GM12801 (cell line): ENCODE results near the gene CASQ2.

Experiments used
- CTCF ChIP-seq: IDR thresholded peaks from one replicate; pipeline ENCODE4 v1.5.1; 2011; ENCODE audit warnings: control low read depth; ENCODE audit not compliant: insufficient read length; ENCODE audit errors: extremely low read depth

The CASQ2 gene

GRCh38 chr1:115809076-115809475, 40.6 kb upstream of the CASQ2 start:
- no peak for TF ChIP-seq CTCF

- no peak for TF ChIP-seq CTCF
These were observed 39.2 kb upstream of the CASQ2 start for GRCh38 chr1:115807723-115808122.

GRCh38 chr1:115805597-115805996, 37.1 kb upstream of the CASQ2 start:
- no peak for TF ChIP-seq CTCF

GRCh38 chr1:115802416-115802815, 33.9 kb upstream of the CASQ2 start:
- TF ChIP-seq CTCF = no peak

GRCh38 chr1:115797486-115797885, 29.0 kb upstream of the CASQ2 start:
- TF ChIP-seq CTCF = no peak

GRCh38 chr1:115796897-115797296, 28.4 kb upstream of the CASQ2 start:
- TF ChIP-seq CTCF = no peak

GRCh38 chr1:115796036-115796435, 27.5 kb upstream of the CASQ2 start:
- no peak for TF ChIP-seq CTCF
